8988T (cell line): ENCODE data around the gene TAS2R43.
"Not testable (repeated sequence)": the region's sequence is repeated elsewhere in the genome, so short reads cannot be mapped to it uniquely, and the experiment has no call there.

Experiments
- DNase-seq: peaks from one replicate; pipeline ENCODE4 v3.0.0; 2011

TAS2R43 gene, protein sequence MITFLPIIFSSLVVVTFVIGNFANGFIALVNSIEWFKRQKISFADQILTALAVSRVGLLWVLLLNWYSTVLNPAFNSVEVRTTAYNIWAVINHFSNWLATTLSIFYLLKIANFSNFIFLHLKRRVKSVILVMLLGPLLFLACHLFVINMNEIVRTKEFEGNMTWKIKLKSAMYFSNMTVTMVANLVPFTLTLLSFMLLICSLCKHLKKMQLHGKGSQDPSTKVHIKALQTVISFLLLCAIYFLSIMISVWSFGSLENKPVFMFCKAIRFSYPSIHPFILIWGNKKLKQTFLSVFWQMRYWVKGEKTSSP

DNA sequence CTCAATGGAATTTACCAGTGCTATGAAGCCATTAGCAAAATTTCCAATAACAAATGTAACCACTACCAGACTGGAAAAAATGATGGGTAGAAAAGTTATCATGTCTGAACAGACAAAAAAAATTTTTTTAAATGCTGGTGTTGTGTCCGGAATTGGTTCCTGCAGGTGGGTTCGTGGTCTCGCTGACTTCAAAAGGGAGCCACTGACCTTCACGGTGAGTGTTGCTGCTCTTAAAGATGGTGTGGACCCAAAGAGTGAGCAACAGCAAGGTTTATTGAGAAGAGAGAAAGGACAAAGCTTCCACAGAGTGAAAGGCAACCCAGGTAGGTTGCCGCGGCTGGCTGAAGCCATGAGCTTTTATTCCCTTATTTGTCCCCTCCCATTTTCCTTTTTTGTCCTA lies at the start of gene TAS2R43:
Gene TAS2R43 (minus strand): TSS at position 186 of the 400 bp plus-strand sequence. CDS start 84 bp downstream, at position 102.
- no peak for DNase-seq

DNA sequence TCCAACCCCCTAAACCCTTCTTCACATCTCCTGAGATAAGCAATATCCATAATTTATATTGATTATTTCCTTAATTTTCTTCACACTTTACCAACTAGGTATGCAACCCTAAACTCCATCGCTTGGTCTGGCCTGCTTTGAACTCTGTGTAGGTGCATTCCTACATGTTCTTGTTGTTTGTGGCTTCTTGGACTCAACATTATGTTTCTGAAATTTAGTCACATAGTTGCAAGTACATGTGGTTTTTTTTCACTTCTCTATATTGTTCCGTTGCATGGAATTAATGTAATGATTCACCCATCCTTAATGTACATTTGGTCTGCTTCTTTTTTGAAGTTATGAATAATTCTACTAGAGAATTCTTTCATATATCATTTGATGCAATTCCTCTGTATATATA lies 44.0 kb upstream of the TAS2R43 start:
- no peak for DNase-seq

DNA sequence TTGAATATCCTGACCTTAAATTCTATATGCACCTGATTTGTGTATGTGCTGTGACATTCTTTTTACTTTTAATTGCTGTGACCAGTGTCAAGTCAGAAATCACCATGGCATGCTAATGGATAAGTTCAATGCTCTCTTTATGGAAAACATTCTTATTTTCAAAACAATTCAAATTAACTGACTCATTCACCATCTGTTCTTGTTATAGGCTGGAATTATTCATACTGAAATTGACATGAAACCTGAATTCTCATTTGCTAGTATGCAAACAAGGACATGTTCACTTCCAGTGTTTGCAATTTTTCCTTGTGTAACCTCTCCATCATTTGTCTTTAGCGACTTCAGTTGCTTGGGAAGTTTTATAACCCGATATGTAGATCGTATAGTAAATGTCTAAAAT lies 42.2 kb upstream of the TAS2R43 start, which contains the start of gene TAS2R30:
Gene TAS2R30 (minus strand): TSS at position 340 of the 400 bp plus-strand sequence. CDS start 400 bp downstream, outside the sequence.
- DNase-seq, result no peak

DNA sequence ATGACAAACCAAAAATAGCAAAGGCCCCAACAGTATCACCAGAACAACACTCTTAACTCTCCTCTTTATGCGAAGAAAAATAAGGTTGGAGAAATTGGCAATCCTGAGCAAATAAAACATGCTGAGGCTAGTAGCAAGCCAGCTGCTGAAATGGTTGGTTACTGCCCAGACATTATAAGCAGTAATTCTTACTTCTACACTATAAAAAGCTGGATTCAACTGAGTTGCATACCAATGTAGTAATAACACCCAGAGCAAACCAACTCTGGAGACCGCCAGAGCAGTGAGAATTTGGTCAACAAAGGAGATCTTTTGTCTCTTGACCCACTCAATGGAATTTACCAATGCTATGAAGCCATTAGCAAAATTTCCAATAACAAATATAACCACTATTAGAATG lies 41.7 kb upstream of the TAS2R43 start:
- DNase-seq, result no peak

DNA sequence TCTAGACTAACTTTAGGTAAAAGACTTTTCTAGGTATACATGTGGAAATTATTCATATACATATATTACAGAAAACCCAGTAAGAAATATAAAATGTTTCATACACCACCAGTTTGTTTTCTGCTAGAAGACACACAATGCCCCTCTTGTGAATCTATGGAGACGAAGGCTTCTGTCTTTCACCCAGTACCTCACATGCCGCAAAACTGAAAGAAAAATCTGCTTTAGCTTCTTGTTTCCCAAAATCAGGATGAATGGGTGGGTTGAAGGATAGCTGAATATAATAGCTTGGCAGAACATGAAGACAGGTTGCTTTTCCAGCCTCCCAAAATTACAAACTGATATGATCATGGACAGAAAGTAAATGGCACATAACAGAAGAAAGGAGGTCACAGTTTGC lies 41.0 kb upstream of the TAS2R43 start:
- DNase-seq, result no peak

DNA sequence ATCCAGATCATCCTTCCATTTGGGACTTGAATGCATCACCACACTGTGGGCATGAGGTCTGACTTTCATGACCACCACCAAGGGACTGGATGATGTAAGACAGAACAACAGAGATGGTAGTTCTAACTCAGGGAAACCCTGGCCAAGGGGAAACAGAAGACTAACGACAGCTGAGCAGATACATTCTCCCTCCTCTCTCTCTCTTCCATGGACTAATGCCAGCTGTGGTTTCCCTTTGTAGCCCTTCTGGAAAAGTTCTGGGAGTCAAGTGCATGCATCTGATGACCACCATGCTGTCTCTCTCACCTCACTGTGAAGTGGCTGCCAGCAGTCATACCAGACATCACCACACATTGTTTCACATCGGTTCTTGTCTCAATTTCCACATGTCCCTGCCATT lies 38.9 kb upstream of the TAS2R43 start:
- no peak for DNase-seq

DNA sequence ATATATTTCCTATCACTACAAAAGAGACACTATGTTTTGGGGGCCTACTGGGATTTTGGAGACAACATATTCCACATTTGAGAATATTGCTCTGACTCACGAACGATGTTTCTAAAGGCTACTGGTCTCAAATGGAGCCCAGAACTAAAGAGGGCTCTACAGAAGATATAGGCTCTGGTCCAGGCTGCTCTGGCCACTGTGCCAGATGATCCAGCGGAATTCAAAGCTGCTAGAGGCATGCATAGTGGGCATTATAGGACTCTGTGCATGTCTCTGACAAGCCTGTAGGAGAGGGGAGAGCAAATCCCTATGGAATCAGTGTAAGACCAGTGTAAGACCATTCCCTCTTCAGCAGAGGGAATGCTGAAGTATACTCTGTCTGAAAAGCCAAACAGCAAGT lies 38.3 kb upstream of the TAS2R43 start:
- DNase-seq, result no peak

DNA sequence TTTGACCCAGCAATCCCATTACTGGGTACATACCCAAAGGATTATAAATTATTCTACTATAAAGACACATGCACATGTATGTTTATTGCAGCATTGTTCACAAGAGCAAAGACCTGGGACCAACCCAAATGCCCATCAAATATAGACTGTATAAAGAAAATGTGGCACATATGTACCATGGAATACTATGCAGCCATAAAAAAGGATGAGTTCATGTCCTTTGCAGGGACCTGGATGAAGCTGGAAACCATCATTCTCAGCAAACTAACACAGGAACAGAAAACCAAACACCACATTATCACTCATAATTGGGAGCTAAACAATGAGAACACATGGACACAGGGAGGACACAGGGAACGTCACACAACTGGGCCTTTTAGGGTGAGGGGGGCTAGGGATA lies 22.0 kb upstream of the TAS2R43 start:
- DNase-seq, result not testable (repeated sequence)

DNA sequence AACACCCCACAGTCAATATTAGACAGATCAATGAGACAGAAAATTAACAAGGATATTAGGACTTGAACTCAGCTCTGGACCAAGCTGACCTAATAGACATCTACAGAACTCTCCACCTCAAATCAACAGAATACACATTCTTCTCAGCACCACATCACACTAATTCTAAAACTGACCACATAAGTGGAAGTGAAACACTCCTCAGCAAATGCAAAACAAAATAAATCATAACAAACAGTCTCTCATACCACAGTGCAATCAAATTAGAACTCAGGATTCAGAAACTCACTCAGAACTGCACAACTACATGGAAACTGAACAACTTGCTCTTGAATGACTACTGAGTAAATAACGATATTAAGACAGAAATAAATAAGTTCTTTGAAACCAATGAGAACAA lies 19.1 kb upstream of the TAS2R43 start:
- not testable (repeated sequence) for DNase-seq

DNA sequence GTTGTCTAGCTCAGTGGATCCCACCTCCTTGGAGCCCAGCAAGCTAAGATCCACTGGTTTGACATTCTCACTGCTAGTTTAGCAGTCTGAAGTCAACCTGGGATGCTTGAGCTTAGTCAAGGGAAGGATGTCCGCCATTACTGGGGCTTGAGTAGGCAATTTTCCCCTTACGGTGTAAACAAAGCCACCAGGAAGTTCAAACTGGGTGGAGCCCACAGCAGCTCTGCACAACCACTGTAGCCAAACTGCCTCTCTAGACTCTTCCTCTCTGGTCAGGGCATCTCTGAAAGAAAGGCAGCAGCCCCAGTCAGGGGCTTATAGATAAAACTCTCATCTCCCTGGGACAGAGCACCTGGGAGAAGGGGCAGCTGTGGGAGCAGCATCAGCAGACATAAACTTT lies 16.7 kb upstream of the TAS2R43 start:
- DNase-seq, result no peak

DNA sequence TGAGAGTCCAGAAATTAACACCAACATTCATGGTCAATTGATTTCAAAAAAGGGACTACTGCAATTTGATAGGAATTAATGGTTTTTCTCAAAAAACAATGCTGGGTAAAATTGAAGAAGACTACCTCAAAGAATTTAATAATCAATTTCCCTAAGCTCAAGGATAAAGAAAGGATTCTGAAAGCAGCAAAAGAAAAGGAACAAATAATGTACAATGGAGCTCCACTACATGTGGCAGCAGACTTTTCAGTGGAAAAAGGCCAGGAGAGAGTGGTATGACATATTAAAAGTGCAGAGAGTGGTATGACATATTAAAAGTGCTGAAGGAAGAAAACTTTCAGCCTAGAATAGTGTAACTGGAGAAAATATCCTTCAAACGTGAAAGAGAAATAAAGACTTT lies 15.6 kb upstream of the TAS2R43 start:
- DNase-seq, result no peak

DNA sequence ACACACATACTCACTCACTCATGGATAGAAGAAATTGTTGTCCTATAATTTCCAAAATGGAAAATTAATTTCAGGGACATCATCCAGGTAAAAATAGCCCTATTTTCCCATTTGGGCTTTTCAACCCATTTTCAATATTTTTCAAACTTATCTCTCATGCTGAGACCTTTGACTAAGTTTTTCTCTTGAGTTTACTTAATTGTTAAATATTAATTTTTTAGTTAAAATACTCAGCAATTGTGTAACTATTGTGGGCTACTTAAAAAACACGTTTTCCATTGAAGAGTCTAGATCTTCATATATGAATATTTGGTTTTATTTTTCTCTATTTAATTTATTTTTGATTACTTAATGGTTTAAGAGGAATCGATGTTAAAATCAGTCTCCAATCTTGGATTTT lies 14.2 kb upstream of the TAS2R43 start:
- DNase-seq, result no peak

DNA sequence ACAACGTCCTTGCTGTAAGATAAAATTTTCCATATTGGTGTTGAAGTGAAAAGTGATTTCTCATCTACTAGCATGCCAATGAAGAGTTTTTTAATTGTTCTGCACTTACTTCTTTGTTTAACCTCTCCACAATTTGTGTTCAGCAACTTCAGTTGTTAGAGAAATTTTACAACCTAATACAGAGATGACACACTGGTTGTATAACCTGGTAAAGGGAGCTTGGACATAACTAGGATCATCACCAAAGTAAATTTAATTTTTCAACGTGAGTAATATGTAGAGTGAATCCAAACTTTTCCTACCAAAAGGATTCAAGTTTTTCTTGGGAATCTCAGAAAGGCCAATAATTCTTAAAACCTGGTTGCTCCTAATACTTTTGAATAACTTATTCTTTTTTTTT lies 13.4 kb upstream of the TAS2R43 start:
- DNase-seq, result no peak

DNA sequence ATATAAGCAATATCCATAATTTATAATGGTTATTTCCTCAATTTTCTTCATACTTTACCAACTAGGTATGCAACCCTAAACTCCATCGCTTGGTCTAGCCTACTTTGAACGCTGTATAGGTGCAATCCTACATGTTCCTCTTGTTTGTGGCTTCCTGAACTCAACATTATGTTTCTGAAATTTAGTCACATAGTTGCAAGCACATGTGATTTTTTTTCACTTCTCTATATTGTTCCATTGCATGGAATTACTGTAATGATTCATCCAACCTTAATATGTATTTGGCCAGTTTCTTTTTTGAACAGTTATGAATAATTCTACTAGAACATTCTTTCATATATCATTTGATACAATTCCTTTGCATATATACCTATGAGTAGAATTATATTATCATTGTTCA lies 2.8 kb upstream of the TAS2R43 start:
- not testable (repeated sequence) for DNase-seq

DNA sequence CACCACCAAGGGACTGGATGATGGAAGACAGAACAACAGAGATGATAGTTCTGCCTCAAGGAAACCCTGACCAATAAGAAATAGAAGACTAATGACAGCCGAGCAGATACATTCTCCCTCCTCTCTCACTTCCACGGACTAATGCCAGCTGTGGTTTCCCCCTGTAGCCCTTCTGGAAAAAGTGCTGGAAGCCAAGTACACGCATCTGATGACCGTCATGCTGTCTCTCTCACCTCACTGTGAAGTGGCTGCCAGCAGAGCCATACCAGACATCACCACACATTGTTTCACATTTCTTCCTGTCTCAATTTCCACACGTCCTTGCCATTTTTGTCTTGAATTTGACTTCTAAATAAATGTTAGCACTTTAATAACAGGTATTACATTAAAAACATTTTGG lies 2.9 kb downstream of the TAS2R43 start:
- no peak for DNase-seq

DNA sequence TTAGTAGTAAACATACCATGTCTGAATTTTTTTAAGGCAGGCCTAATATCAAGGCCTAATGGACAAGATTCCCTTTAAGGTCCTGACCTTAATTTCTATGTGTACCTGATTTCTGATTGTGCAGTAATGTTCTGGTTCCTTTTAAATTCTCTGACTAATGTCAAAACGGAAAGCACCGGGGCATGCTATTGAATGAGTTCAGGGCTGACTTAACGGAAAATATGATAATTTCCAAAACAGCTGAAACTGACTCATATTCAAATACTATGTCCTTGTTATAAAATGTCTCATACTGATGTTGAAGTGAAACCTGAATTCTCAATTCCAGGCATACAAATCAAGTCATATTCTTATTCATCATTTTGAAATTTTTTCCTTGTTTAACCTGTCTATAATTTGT lies 6.7 kb downstream of the TAS2R43 start:
- no peak for DNase-seq

DNA sequence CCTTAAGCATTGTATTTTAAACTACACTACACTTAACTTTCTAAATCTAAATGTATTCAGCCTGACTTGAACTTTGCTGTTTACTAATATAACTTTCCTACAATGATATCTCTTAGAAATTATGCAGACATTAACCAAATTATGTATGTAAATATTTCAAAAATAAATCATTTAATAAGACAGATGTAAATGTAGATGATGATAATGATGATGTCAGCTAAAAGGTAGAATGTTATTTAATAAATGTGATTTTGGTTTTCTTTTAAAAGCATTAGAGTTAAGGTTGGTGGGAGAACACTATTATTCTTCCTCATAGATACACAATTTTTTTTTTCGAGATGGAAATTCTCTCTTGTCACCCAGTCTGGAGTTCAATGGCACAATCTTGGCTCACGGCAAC lies 10.1 kb downstream of the TAS2R43 start:
- no peak for DNase-seq

DNA sequence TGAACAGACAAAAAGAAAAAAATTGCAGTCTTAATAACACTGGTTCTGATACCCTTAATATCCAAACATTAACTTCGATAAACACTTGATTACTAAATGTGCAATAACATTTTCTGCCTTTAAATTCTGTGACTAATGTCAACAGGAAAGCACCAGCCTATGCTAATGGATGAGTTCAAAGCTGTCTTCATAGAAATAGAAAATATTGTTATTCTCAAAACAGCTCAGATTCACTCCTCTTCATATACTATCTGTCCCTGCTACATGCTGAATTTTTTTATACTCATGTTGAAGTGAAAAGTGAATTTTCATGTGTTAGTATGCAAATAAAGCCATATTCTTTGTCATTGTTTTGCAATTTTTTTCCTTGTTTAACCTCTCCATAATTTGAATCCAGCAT lies 13.9 kb downstream of the TAS2R43 start:
- DNase-seq, result no peak

DNA sequence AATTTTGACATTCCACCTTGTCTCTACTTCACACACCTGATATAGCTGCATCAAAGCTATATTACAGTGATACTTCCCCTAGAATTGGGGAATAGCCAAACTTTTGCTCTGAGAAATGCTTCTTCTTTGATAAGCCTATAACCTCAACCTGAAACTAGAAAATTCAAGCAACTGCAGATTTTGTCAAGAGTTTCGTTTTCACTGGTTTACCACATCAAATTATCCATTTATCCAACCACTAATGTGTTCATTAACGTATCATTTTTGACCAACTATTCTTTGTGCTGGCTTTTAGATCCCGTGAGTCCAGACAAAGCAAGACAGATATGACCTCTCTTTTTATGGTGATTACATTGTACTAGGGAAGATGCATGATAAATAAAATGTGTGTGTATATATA lies 16.5 kb downstream of the TAS2R43 start:
- DNase-seq, result no peak

DNA sequence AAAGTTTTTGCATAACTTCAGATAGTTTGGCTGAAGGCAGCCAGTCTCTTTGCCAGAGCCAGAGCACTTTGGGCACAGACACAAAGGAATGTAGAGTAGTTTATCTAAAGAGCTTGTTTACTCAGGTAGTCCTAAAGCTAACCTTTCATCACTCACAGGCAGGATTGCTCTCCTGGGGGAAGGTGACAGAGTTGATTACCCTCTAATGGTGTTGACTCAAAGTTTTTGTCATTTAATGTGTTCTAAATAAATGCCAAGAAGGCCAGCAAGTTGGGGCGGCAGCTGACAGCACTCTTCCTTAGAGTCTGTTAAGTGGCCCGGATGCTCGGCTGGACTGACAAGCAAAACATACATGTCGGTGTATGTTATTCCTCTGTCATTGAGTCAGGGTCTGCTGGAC lies 20.7 kb downstream of the TAS2R43 start:
- no peak for DNase-seq

DNA sequence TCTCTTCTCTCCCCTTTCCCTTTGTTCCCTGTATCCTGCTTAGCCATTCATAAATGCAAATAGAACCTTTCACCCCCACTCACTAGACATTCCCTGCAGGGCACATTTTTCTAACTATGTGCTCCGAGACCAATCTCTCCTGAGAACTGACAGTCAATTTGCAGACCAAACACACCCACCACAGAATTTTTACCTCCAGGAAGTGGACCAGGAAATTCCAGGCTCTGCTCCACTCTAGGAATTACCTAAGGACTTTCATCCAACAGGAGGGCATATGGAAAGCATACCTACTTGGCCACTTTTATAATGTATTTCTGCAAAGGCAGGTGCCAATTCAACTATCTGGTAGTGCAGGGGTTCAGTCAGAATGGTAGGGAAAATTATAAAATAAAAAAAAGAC lies 21.1 kb downstream of the TAS2R43 start:
- DNase-seq, result no peak

DNA sequence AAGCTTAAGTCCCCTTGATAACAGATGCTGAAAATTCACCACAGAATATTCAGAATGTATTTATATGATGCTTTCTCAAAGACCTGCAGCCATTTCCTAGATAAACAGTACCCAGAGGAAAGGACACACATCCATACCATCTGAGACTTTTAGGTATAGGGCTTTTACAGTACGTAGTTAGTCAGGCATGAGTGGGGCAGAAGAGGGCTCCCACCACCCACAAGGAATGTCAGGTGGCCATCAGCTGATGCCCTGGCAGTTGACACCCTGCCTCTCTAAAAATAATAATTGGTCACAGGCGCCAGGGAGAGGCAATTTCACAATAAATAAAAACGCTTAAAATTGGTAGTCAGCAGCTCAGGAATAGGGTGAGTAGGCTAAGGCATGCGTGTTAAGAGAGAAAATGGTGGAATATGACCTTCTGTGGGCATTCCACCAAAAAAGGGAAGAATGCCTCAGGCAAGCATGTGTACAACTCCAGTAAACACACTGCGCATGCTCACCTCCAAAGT lies 22.2 kb downstream of the TAS2R43 start:
- DNase-seq, result no peak

DNA sequence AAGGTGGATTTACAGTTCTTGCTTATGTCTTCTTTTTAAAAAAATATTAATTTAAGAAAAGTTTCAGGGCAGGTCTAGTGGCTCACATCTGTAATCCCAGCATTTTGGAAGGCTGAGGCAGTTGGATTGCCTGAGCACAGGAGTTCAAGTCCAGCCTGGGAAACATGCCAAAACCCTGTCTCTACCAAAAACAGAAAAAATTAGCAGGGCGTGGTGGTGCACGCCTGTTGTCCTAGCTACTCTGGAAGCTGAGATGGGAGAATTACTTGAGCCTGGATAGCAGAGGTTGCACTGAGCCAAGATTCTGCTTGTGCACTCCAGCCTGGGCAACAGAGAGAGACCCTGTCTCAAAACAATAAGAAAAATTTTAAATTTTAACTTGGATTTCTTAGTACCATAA lies 24.6 kb downstream of the TAS2R43 start:
- no peak for DNase-seq

DNA sequence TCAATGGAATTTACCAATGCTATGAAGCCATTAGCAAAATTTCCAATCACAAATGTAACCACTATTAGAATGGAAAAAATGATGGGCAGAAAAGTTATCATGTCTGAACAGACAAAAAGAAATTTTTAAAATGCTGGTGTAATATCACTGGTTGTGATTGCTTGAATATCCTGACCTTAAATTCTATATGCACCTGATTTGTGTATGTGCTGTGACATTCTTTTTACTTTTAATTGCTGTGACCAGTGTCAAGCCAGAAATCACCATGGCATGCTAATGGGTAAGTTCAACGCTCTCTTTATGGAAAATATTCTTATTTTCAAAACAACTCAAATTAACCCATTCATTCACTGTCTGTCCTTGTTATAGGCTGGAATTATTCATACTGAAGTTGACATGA lies 29.9 kb downstream of the TAS2R43 start, which contains the start of gene TAS2R46:
Gene TAS2R46 (minus strand): TSS at position 101 of the 400 bp plus-strand sequence. CDS start 0 bp downstream, at position 101.
- not testable (repeated sequence) for DNase-seq

DNA sequence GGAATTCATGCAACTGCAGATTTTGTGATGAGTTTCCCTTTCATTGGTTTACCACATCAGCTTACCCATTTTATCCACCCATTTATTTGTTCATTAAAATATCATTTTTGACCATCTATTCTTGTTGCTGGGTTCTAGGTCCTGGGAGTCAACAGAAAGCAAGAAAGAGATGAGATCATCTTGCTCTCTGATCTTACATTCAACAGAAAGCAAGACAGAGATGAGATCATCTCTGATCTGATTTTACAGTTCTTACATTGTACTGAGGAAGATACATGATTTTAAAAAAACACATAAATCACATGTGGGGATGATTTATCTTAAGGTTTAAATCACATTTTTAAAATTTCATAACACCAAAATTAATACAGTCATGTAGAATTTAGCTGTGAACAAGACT lies 32.3 kb downstream of the TAS2R43 start:
- no peak for DNase-seq
